ENCODE results near the gene NDUFB10.
"Not testable (repeated sequence)": the region's sequence is repeated elsewhere in the genome, so short reads cannot be mapped to it uniquely, and the experiment has no call there.

Gene NDUFB10

GRCh38 chr16:1919327-1919998 lies 39.9 kb upstream of the NDUFB10 start:
- no peak for DNase-seq (ENCODE audit: extremely low read depth, low read depth)
- no peak for TF ChIP-seq CTCF (IDR thresholded peaks at IDR 0.05; ENCODE audit: low read depth, low read length)

DNA sequence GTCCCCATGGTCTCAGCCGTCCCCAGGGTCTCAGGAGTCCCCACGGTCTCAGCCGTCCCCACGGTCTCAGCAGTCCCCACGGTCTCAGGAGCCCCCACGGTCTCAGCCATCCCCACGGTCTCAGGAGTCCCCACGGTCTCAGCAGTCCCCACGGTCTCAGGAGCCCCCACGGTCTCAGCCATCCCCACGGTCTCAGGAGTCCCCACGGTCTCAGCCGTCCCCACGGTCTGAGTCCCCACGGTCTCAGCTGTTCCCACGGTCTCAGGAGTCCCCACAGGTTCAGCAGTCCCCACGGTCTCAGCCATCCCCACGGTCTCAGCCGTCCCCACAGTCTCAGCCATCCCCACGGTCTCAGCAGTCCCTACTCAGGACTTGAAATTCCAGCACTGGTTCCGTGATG lies 39.2 kb upstream of the NDUFB10 start:
- not testable (repeated sequence) for DNase-seq (ENCODE audit: extremely low read depth, low read depth)

GRCh38 chr16:1920727-1921171 lies 38.6 kb upstream of the NDUFB10 start:
- DNase-seq (ENCODE audit: extremely low read depth, low read depth), result no peak

GRCh38 chr16:1922357-1922756 lies 37.0 kb upstream of the NDUFB10 start:
- DNase-seq (ENCODE audit: extremely low read depth, low read depth), result no peak
- TF ChIP-seq CTCF (IDR thresholded peaks at IDR 0.05; ENCODE audit: low read depth, low read length), result no peak

More at GRCh38 chr16:1920727-1921171, 38.6 kb upstream of the NDUFB10 start:
- TF ChIP-seq CTCF (IDR thresholded peaks at IDR 0.05; ENCODE audit: low read depth, low read length), result no peak

GRCh38 chr16:1923299-1924034 lies 35.9 kb upstream of the NDUFB10 start:
- peak; percentile 18 for TF ChIP-seq CTCF (IDR thresholded peaks at IDR 0.05; ENCODE audit: low read depth, low read length)
- DNase-seq (ENCODE audit: extremely low read depth, low read depth), result peak; percentile 43

- no peak for TF ChIP-seq CTCF (IDR thresholded peaks at IDR 0.05; ENCODE audit: low read depth, low read length)
- no peak for DNase-seq (ENCODE audit: extremely low read depth, low read depth)
Measured at GRCh38 chr16:1924095-1924494, 35.2 kb upstream of the NDUFB10 start.

GRCh38 chr16:1926271-1926670 lies 33.1 kb upstream of the NDUFB10 start:
- TF ChIP-seq CTCF (IDR thresholded peaks at IDR 0.05; ENCODE audit: low read depth, low read length), result no peak
- DNase-seq (ENCODE audit: extremely low read depth, low read depth), result no peak
